HepG2 (cell line): Measurements from ENCODE around the gene ZCCHC10. TPM values are rescaled to one million over a fixed set of nuclear protein-coding genes. Genes with fewer than 3 reads are reported as not detected.

Source experiments
- AGO2 ChIP-seq: fragments of 200-400 bp; formaldehyde crosslinking; optimal IDR thresholded peaks from 2 replicates; pipeline ENCODE3; 2017; ENCODE audit warnings: mild to moderate bottlenecking, low read depth, low read length, moderate library complexity
- ASH2L ChIP-seq: fragments of 300-600, 200-600 bp; sonication (generic); IDR thresholded peaks from 2 replicates; pipeline ENCODE4 v1.7.0; 2017; ENCODE audit warnings: low read depth, mild to moderate bottlenecking, moderate library complexity, mixed read lengths, low read length; ENCODE audit not compliant: insufficient read length
- EP300 ChIP-seq, 3 experiments: sonication (generic) in 1 of 3; formaldehyde crosslinking in 1 of 3; IDR thresholded peaks; 2 replicates each; pipeline versions ENCODE4 v1.5.1 to v1.6.1; 2011 to 2020; ENCODE audit warnings: low read depth in 2 of 3, low read length in 2 of 3, borderline replicate concordance in 1 of 3, improper control_type of control experiment in 1 of 3, mild to moderate bottlenecking in 1 of 3, missing genetic modification reagents in 1 of 3, moderate library complexity in 1 of 3
- GTF2F1 ChIP-seq: fragments of 150-350 bp; IDR thresholded peaks from 2 replicates; pipeline ENCODE4 v1.6.1; 2014; ENCODE audit warnings: low read length
- NCOA5 ChIP-seq: sonication (generic); formaldehyde crosslinking; IDR thresholded peaks from 2 replicates; pipeline ENCODE4 v1.4.0; 2020; ENCODE audit warnings: missing genetic modification reagents
- NRL ChIP-seq: sonication (generic); formaldehyde crosslinking; IDR thresholded peaks from 2 replicates; pipeline ENCODE4 v1.5.0; 2020; ENCODE audit warnings: missing genetic modification reagents, mild to moderate bottlenecking, moderate library complexity, borderline replicate concordance
- SRSF9 ChIP-seq: fragments of 200-400 bp; formaldehyde crosslinking; IDR thresholded peaks from 2 replicates; pipeline ENCODE4 v1.6.1; 2018; ENCODE audit warnings: borderline replicate concordance, mild to moderate bottlenecking, low read depth, low read length; ENCODE audit not compliant: insufficient read depth, poor library complexity, severe bottlenecking
- XRCC5 ChIP-seq: fragments of 200-400 bp; formaldehyde crosslinking; optimal IDR thresholded peaks from 2 replicates; pipeline ENCODE3; 2017; ENCODE audit warnings: mild to moderate bottlenecking, low read length
- YEATS2 ChIP-seq: sonication (generic); formaldehyde crosslinking; IDR thresholded peaks from 2 replicates; pipeline ENCODE4 v1.4.0; 2020; ENCODE audit warnings: missing genetic modification reagents, borderline replicate concordance
- ZNF549 ChIP-seq: sonication (generic); formaldehyde crosslinking; IDR thresholded peaks from 2 replicates; pipeline ENCODE4 v1.5.0; 2020; ENCODE audit warnings: missing genetic modification reagents
- ZNF878 ChIP-seq: sonication (generic); formaldehyde crosslinking; IDR thresholded peaks from 2 replicates; pipeline ENCODE4 v1.8.1; 2023; ENCODE audit warnings: mild to moderate bottlenecking, missing genetic modification reagents, moderate library complexity
- polyA plus RNA-seq, 8 experiments: library from polyadenylated mRNA; depleted of rRNA in 3 of 8; stranded (reverse) in 7 of 8; unstranded in 1 of 8; fragments of >200 nt; fragmentation: Illumina TruSeq in 4 of 8; extraction: Trizol in 4 of 8; gene quantifications; 2 replicates each; pipeline versions ENCODE4 v1.2.1 to v1.2.3, GENCODE V29; 2011 to 2016; ENCODE audit warnings: low read depth in 4 of 8, missing spikeins in 1 of 8, mixed read lengths in 1 of 8; ENCODE audit not compliant: insufficient read depth in 1 of 8
- total RNA-seq, 5 experiments: library from RNA; depleted of rRNA; stranded (reverse); fragments of >200 nt; fragmentation: Illumina TruSeq; extraction: Trizol; gene quantifications; 2 replicates each; pipeline ENCODE4 v1.2.3, GENCODE V29; 2016; ENCODE audit warnings: low read depth in 1 of 5
- TF ChIP-seq, protein P1 (sequence below): sonication (generic); formaldehyde crosslinking; IDR thresholded peaks from 2 replicates; pipeline ENCODE4 v1.4.0; 2020; ENCODE audit warnings: mild to moderate bottlenecking, missing genetic modification reagents
- TF ChIP-seq, protein P2 (sequence below): sonication (generic); formaldehyde crosslinking; IDR thresholded peaks from 2 replicates; pipeline ENCODE4 v1.5.0; 2020; ENCODE audit warnings: mild to moderate bottlenecking, missing genetic modification reagents, borderline replicate concordance
- TF ChIP-seq, protein P3 (sequence below): sonication (generic); formaldehyde crosslinking; IDR thresholded peaks from 2 replicates; pipeline ENCODE4 v1.4.0; 2020; ENCODE audit warnings: mild to moderate bottlenecking, low read depth, missing genetic modification reagents

Gene ZCCHC10
- total and polyA plus RNA-seq, 2 of the 13 experiments (the other 11 are each of a cell fraction or from before 2014, with no cell fraction given) = 40.7 to 48.2 TPM

DNA sequence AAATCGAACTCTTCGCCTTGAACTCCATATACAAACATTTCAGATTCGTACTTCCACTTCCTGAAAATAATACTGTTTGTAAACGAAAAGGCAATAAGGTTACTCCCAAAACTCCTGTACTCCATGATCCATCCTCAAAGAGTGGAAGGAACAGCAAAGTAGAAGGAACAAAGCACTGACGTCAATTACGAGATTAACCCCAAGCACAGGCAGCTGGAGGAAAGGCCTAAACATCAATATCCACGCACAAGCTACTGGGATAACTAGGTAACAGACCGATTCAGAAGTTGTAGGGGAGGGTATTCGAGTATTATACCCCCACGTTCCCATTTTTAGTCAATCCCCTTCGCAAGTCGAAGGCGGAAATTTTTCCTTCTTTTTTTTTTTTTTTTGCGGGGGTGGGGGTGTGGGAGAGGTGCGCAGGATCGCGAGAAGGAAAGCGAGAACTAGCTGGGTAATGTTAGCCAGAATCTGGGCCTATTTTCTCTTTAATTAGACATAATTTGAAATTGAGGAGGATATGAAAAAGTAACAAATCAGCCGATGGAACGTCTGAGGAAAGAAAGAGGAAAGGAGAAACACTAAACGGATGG, 63.8 kb downstream of the ZCCHC10 start (continued):
- TF ChIP-seq, protein P1, sequence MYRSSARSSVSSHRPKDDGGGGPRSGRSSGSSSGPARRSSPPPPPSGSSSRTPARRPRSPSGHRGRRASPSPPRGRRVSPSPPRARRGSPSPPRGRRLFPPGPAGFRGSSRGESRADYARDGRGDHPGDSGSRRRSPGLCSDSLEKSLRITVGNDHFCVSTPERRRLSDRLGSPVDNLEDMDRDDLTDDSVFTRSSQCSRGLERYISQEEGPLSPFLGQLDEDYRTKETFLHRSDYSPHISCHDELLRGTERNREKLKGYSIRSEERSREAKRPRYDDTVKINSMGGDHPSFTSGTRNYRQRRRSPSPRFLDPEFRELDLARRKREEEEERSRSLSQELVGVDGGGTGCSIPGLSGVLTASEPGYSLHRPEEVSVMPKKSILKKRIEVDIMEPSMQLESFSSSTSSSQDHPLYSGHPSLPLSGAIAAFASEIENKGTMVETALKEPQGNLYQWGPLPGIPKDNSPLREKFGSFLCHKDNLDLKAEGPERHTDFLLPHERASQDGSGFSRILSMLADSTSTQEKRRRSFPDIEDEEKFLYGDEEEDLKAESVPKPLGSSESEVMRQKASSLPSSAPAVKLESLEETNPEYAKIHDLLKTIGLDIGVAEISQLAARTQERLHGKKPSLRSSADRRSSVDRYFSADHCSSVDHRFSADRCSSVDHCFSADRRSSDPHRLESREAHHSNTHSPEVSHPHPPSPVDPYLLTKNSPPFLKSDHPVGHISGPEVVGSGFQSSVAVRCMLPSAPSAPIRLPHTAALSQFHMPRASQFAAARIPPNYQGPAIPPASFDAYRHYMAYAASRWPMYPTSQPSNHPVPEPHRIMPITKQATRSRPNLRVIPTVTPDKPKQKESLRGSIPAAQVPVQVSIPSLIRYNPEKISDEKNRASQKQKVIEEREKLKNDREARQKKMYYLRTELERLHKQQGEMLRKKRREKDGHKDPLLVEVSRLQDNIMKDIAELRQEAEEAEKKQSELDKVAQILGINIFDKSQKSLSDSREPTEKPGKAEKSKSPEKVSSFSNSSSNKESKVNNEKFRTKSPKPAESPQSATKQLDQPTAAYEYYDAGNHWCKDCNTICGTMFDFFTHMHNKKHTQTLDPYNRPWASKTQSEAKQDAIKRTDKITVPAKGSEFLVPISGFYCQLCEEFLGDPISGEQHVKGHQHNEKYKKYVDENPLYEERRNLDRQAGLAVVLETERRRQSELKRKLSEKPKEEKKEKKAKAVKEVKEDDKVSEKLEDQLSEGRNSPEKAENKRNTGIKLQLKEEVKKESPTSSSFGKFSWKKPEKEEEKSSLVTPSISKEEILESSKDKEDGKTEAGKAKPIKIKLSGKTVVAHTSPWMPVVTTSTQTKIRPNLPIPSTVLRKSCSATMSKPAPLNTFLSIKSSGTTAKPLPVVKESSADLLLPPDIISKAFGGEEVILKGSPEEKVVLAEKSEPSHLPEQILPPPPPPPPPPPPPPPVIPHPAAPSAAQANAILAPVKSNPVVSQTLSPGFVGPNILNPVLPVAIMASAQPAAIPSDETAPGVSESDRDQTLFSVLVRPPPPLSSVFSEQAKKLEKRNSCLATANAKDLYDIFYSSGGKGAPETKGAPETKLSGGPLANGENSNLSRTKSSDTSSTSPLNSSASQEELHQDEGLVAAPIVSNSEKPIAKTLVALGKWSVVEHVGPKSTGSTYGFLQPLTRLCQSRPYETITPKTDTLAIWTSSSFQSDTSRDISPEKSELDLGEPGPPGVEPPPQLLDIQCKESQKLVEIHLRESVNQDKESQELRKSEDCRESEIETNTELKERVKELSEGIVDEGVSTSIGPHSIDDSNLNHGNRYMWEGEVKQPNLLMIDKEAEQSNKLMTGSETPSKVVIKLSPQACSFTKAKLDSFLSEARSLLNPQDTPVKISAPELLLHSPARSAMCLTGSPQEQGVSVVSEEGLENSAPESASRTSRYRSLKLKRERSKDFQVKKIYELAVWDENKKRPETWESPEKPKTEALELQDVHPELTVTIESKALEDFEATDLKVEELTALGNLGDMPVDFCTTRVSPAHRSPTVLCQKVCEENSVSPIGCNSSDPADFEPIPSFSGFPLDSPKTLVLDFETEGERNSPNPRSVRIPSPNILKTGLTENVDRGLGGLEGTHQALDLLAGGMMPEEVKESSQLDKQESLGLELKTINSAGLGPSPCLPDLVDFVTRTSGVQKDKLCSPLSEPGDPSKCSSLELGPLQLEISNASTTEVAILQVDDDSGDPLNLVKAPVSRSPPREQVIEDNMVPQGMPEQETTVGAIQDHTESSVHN = no peak
- TF ChIP-seq EP300 (IDR thresholded peaks at IDR 0.05; ENCODE audit: low read depth in 2 of 2, low read length in 2 of 2) (no peak), EP300 (CRISPR knock-in tag; IDR thresholded peaks at IDR 0.05; ENCODE audit: borderline replicate concordance) (no peak), AGO2 (no peak), SRSF9 (no peak), ASH2L (peak; percentile 5), NRL (CRISPR knock-in tag) (no peak), ZNF878 (CRISPR knock-in tag) (no peak), ZNF549 (no peak), GTF2F1 (no peak), XRCC5 (no peak), NCOA5 (CRISPR knock-in tag) (no peak), YEATS2 (CRISPR knock-in tag) (0 out of 2 replicates have a peak, but pooled peaks have one; percentile 18)
- TF ChIP-seq, protein P2, sequence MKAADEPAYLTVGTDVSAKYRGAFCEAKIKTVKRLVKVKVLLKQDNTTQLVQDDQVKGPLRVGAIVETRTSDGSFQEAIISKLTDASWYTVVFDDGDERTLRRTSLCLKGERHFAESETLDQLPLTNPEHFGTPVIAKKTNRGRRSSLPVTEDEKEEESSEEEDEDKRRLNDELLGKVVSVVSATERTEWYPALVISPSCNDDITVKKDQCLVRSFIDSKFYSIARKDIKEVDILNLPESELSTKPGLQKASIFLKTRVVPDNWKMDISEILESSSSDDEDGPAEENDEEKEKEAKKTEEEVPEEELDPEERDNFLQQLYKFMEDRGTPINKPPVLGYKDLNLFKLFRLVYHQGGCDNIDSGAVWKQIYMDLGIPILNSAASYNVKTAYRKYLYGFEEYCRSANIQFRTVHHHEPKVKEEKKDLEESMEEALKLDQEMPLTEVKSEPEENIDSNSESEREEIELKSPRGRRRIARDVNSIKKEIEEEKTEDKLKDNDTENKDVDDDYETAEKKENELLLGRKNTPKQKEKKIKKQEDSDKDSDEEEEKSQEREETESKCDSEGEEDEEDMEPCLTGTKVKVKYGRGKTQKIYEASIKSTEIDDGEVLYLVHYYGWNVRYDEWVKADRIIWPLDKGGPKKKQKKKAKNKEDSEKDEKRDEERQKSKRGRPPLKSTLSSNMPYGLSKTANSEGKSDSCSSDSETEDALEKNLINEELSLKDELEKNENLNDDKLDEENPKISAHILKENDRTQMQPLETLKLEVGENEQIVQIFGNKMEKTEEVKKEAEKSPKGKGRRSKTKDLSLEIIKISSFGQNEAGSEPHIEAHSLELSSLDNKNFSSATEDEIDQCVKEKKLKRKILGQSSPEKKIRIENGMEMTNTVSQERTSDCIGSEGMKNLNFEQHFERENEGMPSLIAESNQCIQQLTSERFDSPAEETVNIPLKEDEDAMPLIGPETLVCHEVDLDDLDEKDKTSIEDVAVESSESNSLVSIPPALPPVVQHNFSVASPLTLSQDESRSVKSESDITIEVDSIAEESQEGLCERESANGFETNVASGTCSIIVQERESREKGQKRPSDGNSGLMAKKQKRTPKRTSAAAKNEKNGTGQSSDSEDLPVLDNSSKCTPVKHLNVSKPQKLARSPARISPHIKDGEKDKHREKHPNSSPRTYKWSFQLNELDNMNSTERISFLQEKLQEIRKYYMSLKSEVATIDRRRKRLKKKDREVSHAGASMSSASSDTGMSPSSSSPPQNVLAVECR = no peak
- TF ChIP-seq, protein P3, sequence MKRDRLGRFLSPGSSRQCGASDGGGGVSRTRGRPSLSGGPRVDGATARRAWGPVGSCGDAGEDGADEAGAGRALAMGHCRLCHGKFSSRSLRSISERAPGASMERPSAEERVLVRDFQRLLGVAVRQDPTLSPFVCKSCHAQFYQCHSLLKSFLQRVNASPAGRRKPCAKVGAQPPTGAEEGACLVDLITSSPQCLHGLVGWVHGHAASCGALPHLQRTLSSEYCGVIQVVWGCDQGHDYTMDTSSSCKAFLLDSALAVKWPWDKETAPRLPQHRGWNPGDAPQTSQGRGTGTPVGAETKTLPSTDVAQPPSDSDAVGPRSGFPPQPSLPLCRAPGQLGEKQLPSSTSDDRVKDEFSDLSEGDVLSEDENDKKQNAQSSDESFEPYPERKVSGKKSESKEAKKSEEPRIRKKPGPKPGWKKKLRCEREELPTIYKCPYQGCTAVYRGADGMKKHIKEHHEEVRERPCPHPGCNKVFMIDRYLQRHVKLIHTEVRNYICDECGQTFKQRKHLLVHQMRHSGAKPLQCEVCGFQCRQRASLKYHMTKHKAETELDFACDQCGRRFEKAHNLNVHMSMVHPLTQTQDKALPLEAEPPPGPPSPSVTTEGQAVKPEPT (CRISPR knock-in tag) = no peak
